B cell (primary cell): Measurements from ENCODE around the gene SLC8B1. TPM values are rescaled to one million over a fixed set of nuclear protein-coding genes. Genes with fewer than 3 reads are reported as not detected.

Experiments
- ATAC-seq: fragments of 200-7000 bp; cut with Tn5 transposase; one replicate; pipeline ENCODE4 v1.10.0; 2021; ENCODE audit warnings: low read depth, mild to moderate bottlenecking, moderate number of reproducible peaks, moderate library complexity
- CTCF ChIA-PET: fragments of 350-600 bp; sonication (Branson Sonifier 250); formaldehyde crosslinking; loops from one replicate; lab custom pipeline; 2021; ENCODE audit warnings: antibody characterized with exemption, inconsistent platforms; lab: Charles Lee
- POLR2A ChIA-PET: fragments of 350-600 bp; sonication (Branson Sonifier 250); formaldehyde crosslinking; loops from one replicate; lab custom pipeline; 2021; ENCODE audit warnings: antibody characterized with exemption; lab: Charles Lee
- DNase-seq: peaks from one replicate; pipeline ENCODE4 v3.0.0; 2013
- H2AFZ ChIP-seq: 2 replicates; pipeline ENCODE4 v1.6.1; 2012; ENCODE audit warnings: mild to moderate bottlenecking, low read depth, low read length; ENCODE audit not compliant: insufficient read depth, poor library complexity, severe bottlenecking
- H3K27ac ChIP-seq, 2 donors: 1 replicate in 1 of 2; 2 replicates in 1 of 2; pipeline ENCODE4 v1.5.1; 2012 to 2013; ENCODE audit warnings: low read length in 2 of 2, mild to moderate bottlenecking in 2 of 2, moderate library complexity in 1 of 2
- H3K27me3 ChIP-seq, 4 experiments: fragments of 200-600 bp in 1 of 4; sonication (generic) in 1 of 4; replicated peaks in 1 of 4; 1 replicate in 2 of 4; 2 replicates in 2 of 4; pipeline versions ENCODE4 v1.6.1 to v1.7.0; 2013 to 2016; ENCODE audit warnings: low read length in 3 of 4, mild to moderate bottlenecking in 2 of 4, mixed read lengths in 1 of 4, moderate library complexity in 1 of 4; ENCODE audit not compliant: insufficient read depth in 4 of 4, control insufficient read depth in 3 of 4; ENCODE audit errors: control extremely low read depth in 1 of 4
- H3K36me3 ChIP-seq, 2 experiments: replicated peaks in 1 of 2; 1 replicate in 1 of 2; 2 replicates in 1 of 2; pipeline versions ENCODE4 v1.6.1 to v1.7.1; 2013; ENCODE audit warnings: low read length in 1 of 2; ENCODE audit not compliant: insufficient read depth in 2 of 2, control insufficient read depth in 1 of 2; ENCODE audit errors: control extremely low read depth in 1 of 2, extremely low read depth in 1 of 2
- H3K4me1 ChIP-seq, 2 donors: fragments of 200-600 bp in 1 of 2; sonication (generic) in 1 of 2; 1 replicate in 1 of 2; 2 replicates in 1 of 2; pipeline versions ENCODE4 v1.5.1 to v1.6.1; 2013 to 2017; ENCODE audit warnings: low read length in 2 of 2; ENCODE audit not compliant: control insufficient read depth in 2 of 2, insufficient read depth in 2 of 2
- H3K4me2 ChIP-seq: replicated peaks from 2 replicates; pipeline ENCODE3; 2012; ENCODE audit warnings: mild to moderate bottlenecking, low read depth, low read length; ENCODE audit not compliant: poor library complexity, severe bottlenecking
- H3K4me3 ChIP-seq, 5 experiments: fragments of 200-600 bp in 1 of 5; sonication (generic) in 1 of 5; 1 replicate in 3 of 5; 2 replicates in 2 of 5; pipeline versions ENCODE4 v1.5.1 to v1.7.0; 2011 to 2016; ENCODE audit warnings: low read length in 4 of 5, mild to moderate bottlenecking in 4 of 5, low read depth in 2 of 5, control low read depth in 1 of 5, moderate library complexity in 1 of 5; ENCODE audit not compliant: insufficient read depth in 1 of 5; ENCODE audit errors: control extremely low read depth in 1 of 5, extremely low read depth in 1 of 5
- H3K79me2 ChIP-seq: fragments of 200-600 bp; sonication (generic); one replicate; pipeline ENCODE4 v1.6.0; 2016; ENCODE audit warnings: low read length; ENCODE audit not compliant: control insufficient read depth, insufficient read depth
- H3K9ac ChIP-seq: fragments of 200-600 bp; sonication (generic); 2 replicates; pipeline ENCODE4 v1.6.1; 2017; ENCODE audit warnings: mild to moderate bottlenecking, low read length, moderate library complexity
- H3K9me3 ChIP-seq, 3 donors: one replicate each; pipeline versions ENCODE4 v1.6.1 to v1.7.1; 2013; ENCODE audit warnings: low read length in 2 of 3; ENCODE audit not compliant: control insufficient read depth in 2 of 3, insufficient read depth in 1 of 3; ENCODE audit errors: control extremely low read depth in 1 of 3
- H4K20me1 ChIP-seq: 2 replicates; pipeline ENCODE4 v1.6.0; 2012; ENCODE audit warnings: mild to moderate bottlenecking, low read length; ENCODE audit not compliant: insufficient read depth, control insufficient read depth, poor library complexity, severe bottlenecking
- H3K27ac Mint-ChIP-seq: one replicate; pipeline ENCODE4 v1.8.0; 2021; ENCODE audit warnings: mixed read lengths
- H3K27me3 Mint-ChIP-seq: one replicate; pipeline ENCODE4 v1.8.0; 2021; ENCODE audit warnings: mixed read lengths
- H3K4me1 Mint-ChIP-seq: one replicate; pipeline ENCODE4 v1.8.0; 2021; ENCODE audit warnings: mixed read lengths
- H3K4me3 Mint-ChIP-seq: one replicate; pipeline ENCODE4 v1.8.0; 2021; ENCODE audit warnings: mixed read lengths
- H3K9me3 Mint-ChIP-seq: one replicate; pipeline ENCODE4 v1.8.0; 2022; ENCODE audit warnings: mixed read lengths; ENCODE audit not compliant: insufficient read depth
- EZH2 ChIP-seq: IDR thresholded peaks from 2 replicates; pipeline ENCODE4 v1.6.1; 2012; ENCODE audit warnings: borderline replicate concordance, low read depth, mild to moderate bottlenecking, moderate library complexity, low read length; ENCODE audit not compliant: insufficient read depth, poor library complexity, severe bottlenecking
- WGBS: methylation state at CpG from one replicate; pipeline ENCODE4 v1.1.5; 2013; ENCODE audit warnings: missing lambda C conversion rate; ENCODE audit not compliant: insufficient coverage; 5-methylcytosine and 5-hydroxymethylcytosine counted together
- intact Hi-C: fragments of 100-400 bp; cut with micrococcal nuclease; formaldehyde crosslinking; loops from one replicate; pipeline ENCODE4 v1.10.0; 2022
- polyA plus RNA-seq: library from polyadenylated mRNA; depleted of rRNA; stranded (reverse); fragments of >200 nt; gene quantifications from 2 replicates; pipeline ENCODE4 v1.2.3, GENCODE V29; 2012
- total RNA-seq, 2 donors: library from RNA; stranded (reverse); fragments of 120-200 nt in 1 of 2; gene quantifications; 1 replicate in 1 of 2; 2 replicates in 1 of 2; pipeline versions ENCODE4 v1.2.3 to v1.2.4, GENCODE V29; 2013 to 2022
- TF ChIP-seq, protein P1 (sequence below): fragments of 200-600 bp; IDR thresholded peaks from one replicate; pipeline ENCODE4 v1.8.0; 2022; ENCODE audit warnings: antibody characterized with exemption, mild to moderate bottlenecking

Gene SLC8B1
- total and polyA plus RNA-seq, 2 donors (not counting 1 experiment from before 2014, with no cell fraction given): 18.7 to 35.6 TPM

- CTCF ChIA-PET: interaction anchor here (1.2 kb wide), 1 partner anchor 96 kb away, joined by 3 read pairs; no protein-coding TSS in a partner anchor
- TF ChIP-seq EZH2: no peak
- TF ChIP-seq, protein P1, sequence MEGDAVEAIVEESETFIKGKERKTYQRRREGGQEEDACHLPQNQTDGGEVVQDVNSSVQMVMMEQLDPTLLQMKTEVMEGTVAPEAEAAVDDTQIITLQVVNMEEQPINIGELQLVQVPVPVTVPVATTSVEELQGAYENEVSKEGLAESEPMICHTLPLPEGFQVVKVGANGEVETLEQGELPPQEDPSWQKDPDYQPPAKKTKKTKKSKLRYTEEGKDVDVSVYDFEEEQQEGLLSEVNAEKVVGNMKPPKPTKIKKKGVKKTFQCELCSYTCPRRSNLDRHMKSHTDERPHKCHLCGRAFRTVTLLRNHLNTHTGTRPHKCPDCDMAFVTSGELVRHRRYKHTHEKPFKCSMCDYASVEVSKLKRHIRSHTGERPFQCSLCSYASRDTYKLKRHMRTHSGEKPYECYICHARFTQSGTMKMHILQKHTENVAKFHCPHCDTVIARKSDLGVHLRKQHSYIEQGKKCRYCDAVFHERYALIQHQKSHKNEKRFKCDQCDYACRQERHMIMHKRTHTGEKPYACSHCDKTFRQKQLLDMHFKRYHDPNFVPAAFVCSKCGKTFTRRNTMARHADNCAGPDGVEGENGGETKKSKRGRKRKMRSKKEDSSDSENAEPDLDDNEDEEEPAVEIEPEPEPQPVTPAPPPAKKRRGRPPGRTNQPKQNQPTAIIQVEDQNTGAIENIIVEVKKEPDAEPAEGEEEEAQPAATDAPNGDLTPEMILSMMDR: no peak
- Histone ChIP-seq H2AFZ (no peak overlapping the region), H3K9ac (no peak overlapping the region), H3K4me2 (no peak overlapping the region), H3K36me3 (peaks cover 0 to 68% of the 10 kb centered on the region in 2 experiments), H3K27me3 (no peaks in the 10 kb centered on the region), H3K4me1 (no peaks in the 10 kb centered on the region), H3K4me3 (no peak overlapping the region), H3K79me2 (no peaks in the 10 kb centered on the region), H3K9me3 (no peaks in the 10 kb centered on the region), H4K20me1 (no peaks in the 10 kb centered on the region), H3K27ac (no peak overlapping the region)
- no peak for DNase-seq
- H3K4me1 Mint-ChIP-seq: no peaks in the 10 kb centered on the region
- ATAC-seq: no peak
- H3K27ac Mint-ChIP-seq: no peak overlapping the region
- no peaks in the 10 kb centered on the region for H3K9me3 Mint-ChIP-seq
- POLR2A ChIA-PET: no interaction called here
- intact Hi-C loops: no loop called here
- no peaks in the 10 kb centered on the region for H3K27me3 Mint-ChIP-seq
- 92% methylated on average over 10 of the region's 12 CpGs for WGBS
- H3K4me3 Mint-ChIP-seq: no peak overlapping the region
Observed at GRCh38 chr12:113269257-113269943, 65.5 kb downstream of the SLC8B1 start.

DNA sequence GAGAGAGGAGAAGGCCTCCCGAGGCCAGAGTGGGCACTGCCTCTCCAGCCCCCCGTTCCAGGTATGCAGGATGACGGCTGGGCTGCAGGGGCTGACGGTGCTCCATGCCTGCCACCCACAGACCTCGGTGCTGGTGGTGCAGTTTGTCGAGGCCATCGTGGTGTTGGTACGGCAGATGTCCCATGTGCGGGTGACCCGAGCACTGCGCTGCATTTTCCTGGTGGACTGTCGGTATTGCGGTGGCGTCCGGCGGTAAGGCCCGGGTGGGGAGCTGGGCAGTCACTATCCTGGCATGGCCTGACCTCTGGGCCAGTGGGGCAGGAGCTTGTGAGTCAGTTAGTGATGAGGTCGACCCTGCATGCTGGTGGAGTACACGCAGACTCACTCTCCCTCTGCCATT lies 66.3 kb downstream of the SLC8B1 start:
- no peak overlapping the region for H3K27ac Mint-ChIP-seq
- no peaks in the 10 kb centered on the region for H3K27me3 Mint-ChIP-seq
- no peaks in the 10 kb centered on the region for H3K27me3 ChIP-seq
- no peak overlapping the region for H3K9ac ChIP-seq
- DNase-seq (no peak), ATAC-seq (no peak)
- H3K4me1 ChIP-seq: no peaks in the 10 kb centered on the region
- H4K20me1 ChIP-seq: no peaks in the 10 kb centered on the region
- no peaks in the 10 kb centered on the region for H3K9me3 Mint-ChIP-seq
- H3K36me3 ChIP-seq: peaks cover 0 to 64% of the 10 kb centered on the region in 2 experiments
- no peak overlapping the region for H3K4me3 Mint-ChIP-seq
- intact Hi-C loops: no loop called here
- no peaks in the 10 kb centered on the region for H3K4me1 Mint-ChIP-seq
- no peak overlapping the region for H2AFZ ChIP-seq
- H3K9me3 ChIP-seq: no peaks in the 10 kb centered on the region
- no peak overlapping the region for H3K4me3 ChIP-seq
- no peak overlapping the region for H3K27ac ChIP-seq
- ChIA-PET POLR2A (no interaction called here), CTCF (no interaction called here)
- H3K79me2 ChIP-seq: no peaks in the 10 kb centered on the region
- 97% methylated on average over 19 of the region's 19 CpGs for WGBS
- TF ChIP-seq EZH2: no peak
- TF ChIP-seq, protein P1: no peak
- no peak overlapping the region for H3K4me2 ChIP-seq
